Keratinocyte (primary cell): ENCODE data around the gene SFRP2.

Source experiments
- EZH2 ChIP-seq: IDR thresholded peaks from one replicate; pipeline ENCODE4 v1.6.1; 2012; ENCODE audit warnings: inconsistent platforms, mild to moderate bottlenecking, low read length, moderate library complexity
- TF ChIP-seq, protein P1 (sequence below), 3 experiments: IDR thresholded peaks in 1 of 3; conservative IDR thresholded peaks in 1 of 3; optimal IDR thresholded peaks in 1 of 3; 2 replicates in 2 of 3; 3 replicates in 1 of 3; pipeline versions ENCODE3 to v1.5.1; 2011; ENCODE audit warnings: low read length in 3 of 3, mild to moderate bottlenecking in 3 of 3, moderate library complexity in 2 of 3, control low read depth in 1 of 3, inconsistent platforms in 1 of 3; ENCODE audit not compliant: insufficient read depth in 2 of 3; ENCODE audit errors: extremely low read depth in 1 of 3

DNA sequence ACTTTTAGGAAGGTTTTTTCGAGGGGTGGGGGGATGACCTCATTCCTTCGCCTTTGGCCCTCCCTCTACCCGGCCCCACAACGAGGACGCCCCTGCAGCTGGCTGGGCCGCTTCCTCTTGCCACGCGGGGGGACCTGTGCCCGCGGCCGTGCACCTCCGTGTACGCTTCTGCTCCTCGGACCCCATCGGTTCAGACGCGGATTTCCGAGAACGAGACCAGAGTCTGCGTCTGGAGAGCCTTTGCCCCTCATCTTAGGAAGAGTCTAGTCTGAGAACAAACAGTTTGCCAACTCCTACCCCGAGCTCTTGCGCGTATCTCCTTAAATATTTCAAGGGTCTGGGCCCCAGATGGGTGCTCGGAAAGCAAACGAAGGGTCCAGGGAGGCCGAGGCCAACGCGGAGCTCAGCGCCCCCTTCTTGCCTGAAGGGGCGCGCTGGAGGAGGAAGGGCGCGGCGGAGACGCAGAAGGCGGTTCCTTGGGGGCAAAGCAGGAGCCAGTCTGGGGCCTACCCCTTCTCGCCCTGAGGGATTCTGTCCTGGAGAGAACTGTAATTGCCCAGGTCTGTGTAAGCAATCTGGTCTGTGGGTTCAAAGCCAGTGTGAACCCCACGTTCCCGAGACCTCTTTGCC is 3.9 kb upstream of the SFRP2 start:
- TF ChIP-seq, protein P1, sequence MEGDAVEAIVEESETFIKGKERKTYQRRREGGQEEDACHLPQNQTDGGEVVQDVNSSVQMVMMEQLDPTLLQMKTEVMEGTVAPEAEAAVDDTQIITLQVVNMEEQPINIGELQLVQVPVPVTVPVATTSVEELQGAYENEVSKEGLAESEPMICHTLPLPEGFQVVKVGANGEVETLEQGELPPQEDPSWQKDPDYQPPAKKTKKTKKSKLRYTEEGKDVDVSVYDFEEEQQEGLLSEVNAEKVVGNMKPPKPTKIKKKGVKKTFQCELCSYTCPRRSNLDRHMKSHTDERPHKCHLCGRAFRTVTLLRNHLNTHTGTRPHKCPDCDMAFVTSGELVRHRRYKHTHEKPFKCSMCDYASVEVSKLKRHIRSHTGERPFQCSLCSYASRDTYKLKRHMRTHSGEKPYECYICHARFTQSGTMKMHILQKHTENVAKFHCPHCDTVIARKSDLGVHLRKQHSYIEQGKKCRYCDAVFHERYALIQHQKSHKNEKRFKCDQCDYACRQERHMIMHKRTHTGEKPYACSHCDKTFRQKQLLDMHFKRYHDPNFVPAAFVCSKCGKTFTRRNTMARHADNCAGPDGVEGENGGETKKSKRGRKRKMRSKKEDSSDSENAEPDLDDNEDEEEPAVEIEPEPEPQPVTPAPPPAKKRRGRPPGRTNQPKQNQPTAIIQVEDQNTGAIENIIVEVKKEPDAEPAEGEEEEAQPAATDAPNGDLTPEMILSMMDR (optimal IDR thresholded peaks at IDR 0.05 in 1 of 3, IDR thresholded peaks at IDR 0.05 in 1 of 3, conservative IDR thresholded peaks at IDR 0.05 in 1 of 3; ENCODE audit: extremely low read depth in 1 of 3, insufficient read depth in 2 of 3, low read length in 3 of 3): no peak
- TF ChIP-seq EZH2: no peak
